Measurements from ENCODE around the gene MXRA7.

DNA sequence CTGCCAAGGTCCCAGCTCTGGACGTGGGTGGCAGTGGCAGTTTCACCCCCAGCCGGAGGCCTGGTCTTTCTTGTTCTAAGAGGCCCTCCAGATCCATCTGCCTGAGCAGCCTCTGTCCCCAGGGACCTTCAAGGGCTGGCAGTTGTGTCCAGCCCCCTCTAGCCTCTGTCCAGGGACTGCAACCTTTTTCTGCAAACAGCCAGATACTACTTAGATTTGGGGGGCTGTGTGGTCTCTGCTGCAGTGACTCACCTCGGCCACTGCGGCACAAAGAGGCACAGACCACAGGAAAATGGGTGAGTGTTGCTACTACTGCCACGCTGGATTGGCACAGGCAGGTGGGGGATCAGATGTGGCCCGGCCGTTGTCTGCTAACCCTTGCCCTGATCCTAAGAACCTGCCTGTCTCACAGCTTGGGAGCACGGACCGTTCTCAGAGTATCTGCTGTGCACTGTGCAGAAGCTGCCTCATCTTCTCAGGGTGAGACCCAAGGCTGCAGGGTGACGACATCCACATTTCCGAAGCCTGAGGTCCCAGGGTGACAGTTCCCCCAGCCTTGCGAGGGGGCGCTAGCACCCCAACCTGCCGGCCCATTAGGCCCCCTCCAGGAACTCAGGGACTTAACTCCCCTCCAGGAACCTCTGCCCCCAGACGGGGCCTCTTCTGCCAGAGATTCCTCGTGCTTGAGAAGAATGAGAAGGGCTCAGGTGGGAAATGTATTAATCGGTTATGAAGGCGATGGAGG lies 27.6 kb downstream of the MXRA7 start:
- TF ChIP-seq, protein P1, sequence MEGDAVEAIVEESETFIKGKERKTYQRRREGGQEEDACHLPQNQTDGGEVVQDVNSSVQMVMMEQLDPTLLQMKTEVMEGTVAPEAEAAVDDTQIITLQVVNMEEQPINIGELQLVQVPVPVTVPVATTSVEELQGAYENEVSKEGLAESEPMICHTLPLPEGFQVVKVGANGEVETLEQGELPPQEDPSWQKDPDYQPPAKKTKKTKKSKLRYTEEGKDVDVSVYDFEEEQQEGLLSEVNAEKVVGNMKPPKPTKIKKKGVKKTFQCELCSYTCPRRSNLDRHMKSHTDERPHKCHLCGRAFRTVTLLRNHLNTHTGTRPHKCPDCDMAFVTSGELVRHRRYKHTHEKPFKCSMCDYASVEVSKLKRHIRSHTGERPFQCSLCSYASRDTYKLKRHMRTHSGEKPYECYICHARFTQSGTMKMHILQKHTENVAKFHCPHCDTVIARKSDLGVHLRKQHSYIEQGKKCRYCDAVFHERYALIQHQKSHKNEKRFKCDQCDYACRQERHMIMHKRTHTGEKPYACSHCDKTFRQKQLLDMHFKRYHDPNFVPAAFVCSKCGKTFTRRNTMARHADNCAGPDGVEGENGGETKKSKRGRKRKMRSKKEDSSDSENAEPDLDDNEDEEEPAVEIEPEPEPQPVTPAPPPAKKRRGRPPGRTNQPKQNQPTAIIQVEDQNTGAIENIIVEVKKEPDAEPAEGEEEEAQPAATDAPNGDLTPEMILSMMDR (conservative IDR thresholded peaks at IDR 0.05 in 1 of 2, IDR thresholded peaks at IDR 0.05 in 1 of 2; ENCODE audit: extremely low read depth in 1 of 2, insufficient read depth in 1 of 2, low read depth in 1 of 2, low read length in 2 of 2) = no peak
- no peak for TF ChIP-seq EZH2 (IDR thresholded peaks at IDR 0.05; ENCODE audit: borderline replicate concordance, low read length)
